ENCODE measurements around the gene KISS1R.

Gene KISS1R

GRCh38 chr19:961866-962620 is 44.9 kb downstream of the KISS1R start:
- H3K4me3 ChIP-seq (ENCODE audit: low read depth, low read length) = no peak overlapping the region
- in situ Hi-C loops (cut with HindIII; ENCODE audit: low sequenced_read_pairs) = no loop called here
- no peak for TF ChIP-seq CTCF (IDR thresholded peaks at IDR 0.05; ENCODE audit: low read depth, low read length, missing control alignments)
- DNase-seq (ENCODE audit: low read depth) = no peak

GRCh38 chr19:962683-963400 is 45.7 kb downstream of the KISS1R start:
- DNase-seq (ENCODE audit: low read depth) = no peak
- in situ Hi-C loops (cut with HindIII; ENCODE audit: low sequenced_read_pairs) = no loop called here
- no peak for TF ChIP-seq CTCF (IDR thresholded peaks at IDR 0.05; ENCODE audit: low read depth, low read length, missing control alignments)
- H3K4me3 ChIP-seq (ENCODE audit: low read depth, low read length) = no peak overlapping the region

- in situ Hi-C loops (cut with HindIII; ENCODE audit: low sequenced_read_pairs) = no loop called here
- no peak for TF ChIP-seq CTCF (IDR thresholded peaks at IDR 0.05; ENCODE audit: low read depth, low read length, missing control alignments)
These were observed 46.4 kb downstream of the KISS1R start for GRCh38 chr19:963486-963951.

GRCh38 chr19:964116-964520 is 47.0 kb downstream of the KISS1R start:
- no peak for DNase-seq (ENCODE audit: low read depth)
- in situ Hi-C loops (cut with HindIII; ENCODE audit: low sequenced_read_pairs) = no loop called here
- no peak for TF ChIP-seq CTCF (IDR thresholded peaks at IDR 0.05; ENCODE audit: low read depth, low read length, missing control alignments)
- H3K4me3 ChIP-seq (ENCODE audit: low read depth, low read length) = no peak overlapping the region

More at GRCh38 chr19:963486-963951, 46.4 kb downstream of the KISS1R start:
- no peak for DNase-seq (ENCODE audit: low read depth)
- H3K4me3 ChIP-seq (ENCODE audit: low read depth, low read length) = no peak overlapping the region

GRCh38 chr19:964761-965694 is 47.9 kb downstream of the KISS1R start:
- no peak for DNase-seq (ENCODE audit: low read depth)
- no peak for TF ChIP-seq CTCF (IDR thresholded peaks at IDR 0.05; ENCODE audit: low read depth, low read length, missing control alignments)
- in situ Hi-C loops (cut with HindIII; ENCODE audit: low sequenced_read_pairs) = no loop called here
- no peak overlapping the region for H3K4me3 ChIP-seq (ENCODE audit: low read depth, low read length)

GRCh38 chr19:966485-967088 is 49.5 kb downstream of the KISS1R start:
- no peak for DNase-seq (ENCODE audit: low read depth)
- in situ Hi-C loops (cut with HindIII; ENCODE audit: low sequenced_read_pairs) = no loop called here
- no peak for TF ChIP-seq CTCF (IDR thresholded peaks at IDR 0.05; ENCODE audit: low read depth, low read length, missing control alignments)
- no peak overlapping the region for H3K4me3 ChIP-seq (ENCODE audit: low read depth, low read length)

Measured in astrocyte of the cerebellum (primary cell).